HPDE6-E6E7 (cell line): ENCODE data around the gene LCP1.

Experiments
- DNase-seq: peaks from one replicate; pipeline ENCODE4 v3.0.0; 2011; ENCODE audit warnings: missing footprints; ENCODE audit errors: extremely low spot score

Gene LCP1

GRCh38 chr13:46160065-46160464 is 21.9 kb downstream of the LCP1 start:
- DNase-seq, result no peak

DNA sequence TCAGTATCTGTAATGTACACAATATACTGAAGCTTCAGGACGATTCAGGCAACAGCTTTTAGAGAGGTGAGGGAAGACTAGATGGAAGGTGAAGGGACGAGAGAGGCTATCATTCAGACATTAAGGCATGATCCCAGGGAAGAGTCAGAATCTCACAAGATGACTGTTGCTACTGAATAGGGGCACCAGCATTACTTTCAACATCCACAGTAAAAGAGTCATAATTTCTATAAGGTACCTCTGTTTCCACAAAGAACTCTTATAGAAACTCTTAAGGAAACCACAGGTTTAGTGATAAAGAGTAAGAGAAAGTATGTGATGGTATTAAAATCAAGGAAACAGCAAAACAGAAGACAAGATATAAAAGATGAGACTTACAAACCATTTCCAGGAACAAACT is 23.0 kb downstream of the LCP1 start:
- no peak for DNase-seq

DNA sequence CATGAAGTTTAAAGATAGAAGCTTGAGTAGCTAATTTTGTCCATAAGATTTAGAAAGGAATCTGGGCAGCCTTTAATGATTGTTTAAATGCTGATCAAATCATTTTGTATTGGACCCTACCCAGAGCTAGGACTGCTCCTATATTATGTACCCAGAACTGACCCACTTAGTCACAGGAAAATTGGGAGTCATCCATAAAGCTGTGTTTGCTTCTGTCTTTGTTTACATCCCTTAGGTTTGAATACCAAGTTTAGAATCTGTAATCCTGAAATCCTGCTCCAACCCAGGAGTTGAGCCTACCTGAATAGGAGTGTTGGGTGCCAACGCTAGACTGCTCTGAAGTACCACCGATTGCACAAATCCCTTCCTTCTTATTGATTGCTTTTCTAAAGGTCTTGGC is 23.8 kb downstream of the LCP1 start:
- DNase-seq, result no peak

GRCh38 chr13:46154136-46154801 is 27.7 kb downstream of the LCP1 start:
- no peak for DNase-seq

DNA sequence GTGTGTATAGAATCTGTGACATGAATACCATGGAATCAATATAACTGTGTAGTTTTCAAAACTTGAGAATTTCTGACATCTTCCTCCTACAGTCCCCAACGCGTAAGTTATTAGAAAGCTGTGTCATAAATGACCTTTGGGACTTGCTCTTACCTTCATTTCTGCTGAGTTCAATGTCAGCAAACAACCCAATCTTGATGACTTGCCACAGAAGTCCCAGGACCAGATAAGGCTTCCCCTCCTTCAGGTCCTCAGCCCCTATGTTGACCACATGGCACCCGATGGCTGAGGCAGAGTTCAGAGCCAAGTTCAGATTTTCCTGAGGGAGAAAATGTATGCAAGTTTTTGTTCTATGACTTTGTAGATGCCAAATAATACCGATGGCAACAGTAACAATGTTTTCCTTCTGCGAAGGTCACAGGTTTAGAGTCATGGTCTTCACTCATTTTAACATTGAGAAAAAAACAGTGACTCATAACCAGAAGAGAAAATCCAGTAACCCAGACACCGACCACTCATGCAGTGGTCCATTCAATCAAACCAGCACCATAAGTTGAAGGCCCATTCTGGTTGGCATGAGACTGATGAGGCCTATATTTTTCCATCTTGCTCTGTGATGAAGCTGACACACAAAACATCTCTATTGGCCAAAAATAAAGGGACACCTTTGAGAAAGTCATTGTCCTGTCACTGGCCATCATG is 29.2 kb downstream of the LCP1 start:
- DNase-seq, result no peak

DNA sequence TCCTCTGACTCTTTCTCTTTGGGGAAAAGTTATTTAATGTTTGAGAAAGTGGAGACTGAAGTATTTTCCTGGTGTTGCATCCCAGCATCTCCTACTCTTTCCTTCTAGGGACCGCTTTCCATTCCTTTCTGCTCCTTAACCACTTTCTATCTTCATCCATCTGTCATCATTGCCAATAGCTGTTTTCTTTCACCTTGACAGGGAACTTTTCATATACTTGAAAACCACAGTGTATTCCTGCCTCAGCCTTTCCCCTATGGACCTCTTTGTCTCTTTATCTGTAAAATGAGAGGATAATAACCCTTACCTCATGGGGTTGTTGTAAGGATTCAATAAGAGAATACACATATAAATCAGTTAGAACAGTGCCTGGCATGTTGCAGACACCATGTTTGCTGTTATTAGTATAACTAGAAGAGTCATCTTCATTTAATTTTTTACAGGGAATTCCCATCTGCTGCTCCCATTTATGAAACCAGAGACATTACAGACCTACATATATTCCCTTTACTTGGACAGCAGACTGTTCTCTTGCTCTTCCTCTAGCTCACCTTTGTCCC is 31.8 kb downstream of the LCP1 start:
- DNase-seq, result no peak

- DNase-seq, result no peak
Measured at GRCh38 chr13:46149272-46150133, 32.5 kb downstream of the LCP1 start.

DNA sequence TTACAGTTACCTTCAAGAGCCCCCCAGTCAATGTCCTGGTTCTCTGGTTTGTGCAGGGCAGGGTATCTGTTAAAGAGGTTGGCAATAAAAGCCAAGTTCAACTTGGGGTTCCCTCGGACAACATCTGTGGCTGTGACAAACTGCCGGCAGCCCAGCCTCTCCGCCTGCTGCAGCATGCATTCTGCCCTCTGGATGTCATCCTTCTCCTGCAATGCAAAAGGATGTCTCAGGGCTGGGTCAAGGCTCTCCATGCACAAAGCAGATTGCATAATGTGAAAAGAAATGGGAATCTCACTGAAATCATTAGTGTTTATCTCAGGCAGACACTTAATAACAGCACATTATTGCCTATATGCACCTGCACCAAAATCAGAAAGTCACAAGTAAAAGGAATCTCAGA is 35.1 kb downstream of the LCP1 start:
- peak; percentile 4 for DNase-seq

DNA sequence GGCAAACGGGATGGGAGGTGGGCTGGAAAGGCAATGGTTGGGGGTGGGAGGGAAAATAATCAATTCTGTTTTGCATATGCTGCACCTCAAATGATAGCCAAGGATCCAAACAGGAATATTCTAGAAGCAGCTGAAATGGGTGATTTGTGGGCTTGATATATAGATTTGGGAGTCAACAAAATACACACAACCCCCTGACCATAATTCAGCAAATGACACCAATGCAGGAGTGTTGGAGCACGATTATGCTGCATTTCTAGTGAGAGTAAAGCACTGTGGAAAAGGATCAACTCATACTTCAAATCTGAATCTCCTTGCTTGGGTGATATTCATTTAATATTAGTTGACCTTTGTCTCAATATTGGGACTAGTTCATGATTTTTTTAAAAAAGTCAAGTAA is 36.0 kb downstream of the LCP1 start:
- no peak for DNase-seq

- DNase-seq, result no peak
Measured at GRCh38 chr13:46145135-46145534, 36.8 kb downstream of the LCP1 start.

DNA sequence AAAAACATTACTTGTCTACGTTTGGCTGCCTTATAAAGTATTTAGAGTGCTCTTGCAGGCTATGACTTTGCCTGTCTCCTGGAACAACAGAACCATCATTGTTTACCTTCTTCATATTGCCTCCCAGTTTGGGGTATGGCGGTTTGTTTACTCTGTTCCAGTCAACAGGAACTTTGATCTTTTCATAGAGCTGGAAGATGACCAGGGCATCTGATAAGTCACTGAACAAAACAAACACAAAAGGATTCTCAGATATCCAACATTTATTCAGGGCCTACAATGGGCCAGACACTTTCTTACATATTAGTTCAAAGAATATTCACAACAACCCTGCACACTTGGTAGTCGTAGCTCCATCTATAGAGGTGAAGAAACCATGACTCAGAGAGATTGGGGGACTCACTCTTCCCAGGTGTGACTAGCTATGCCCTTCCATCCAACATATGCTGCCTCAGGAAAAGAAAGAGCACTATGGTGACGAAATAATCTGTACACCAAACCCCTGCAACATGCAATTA is 38.7 kb downstream of the LCP1 start:
- no peak for DNase-seq

DNA sequence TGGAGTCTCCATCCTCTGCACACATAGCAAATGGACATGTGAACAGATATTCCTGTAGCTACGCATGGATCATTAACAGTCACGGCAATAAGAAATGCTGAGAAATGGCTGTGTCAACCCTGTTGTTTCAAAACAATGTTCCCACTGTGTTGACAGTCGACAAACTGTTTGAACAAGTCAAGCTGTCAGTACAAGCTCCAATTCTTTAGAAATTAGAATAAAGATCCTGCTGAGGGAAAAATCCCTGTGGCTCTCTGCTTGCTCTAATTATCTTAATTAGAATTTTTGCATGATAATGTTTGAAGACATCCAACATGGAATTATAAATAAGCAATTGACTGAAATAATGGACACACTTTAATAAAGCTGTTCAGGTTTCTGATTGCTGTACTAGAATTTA is 39.2 kb downstream of the LCP1 start:
- no peak for DNase-seq

DNA sequence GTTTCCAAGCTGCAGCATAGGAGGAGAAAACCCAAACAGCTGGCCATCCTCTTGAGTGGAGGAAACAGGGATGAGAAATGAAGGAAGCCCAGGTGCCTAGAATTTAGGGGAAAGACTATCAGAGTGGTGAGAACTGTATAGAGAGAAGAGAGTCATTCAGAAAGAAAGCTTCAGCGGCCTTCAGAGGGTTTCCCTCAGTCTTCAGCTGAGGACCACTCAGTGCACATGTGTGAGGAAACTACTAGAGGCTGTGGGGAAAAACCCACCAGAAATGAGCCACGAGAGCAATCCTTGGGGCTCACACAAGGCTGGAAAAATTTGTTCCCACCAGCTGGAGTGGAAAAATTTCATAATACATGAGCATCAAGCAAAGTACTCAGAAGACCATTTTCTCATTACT is 41.9 kb downstream of the LCP1 start:
- DNase-seq, result no peak

- no peak for DNase-seq
Measured at GRCh38 chr13:46137627-46138317, 44.2 kb downstream of the LCP1 start.

- no peak for DNase-seq
Measured at GRCh38 chr13:46136688-46137087, 45.3 kb downstream of the LCP1 start.

DNA sequence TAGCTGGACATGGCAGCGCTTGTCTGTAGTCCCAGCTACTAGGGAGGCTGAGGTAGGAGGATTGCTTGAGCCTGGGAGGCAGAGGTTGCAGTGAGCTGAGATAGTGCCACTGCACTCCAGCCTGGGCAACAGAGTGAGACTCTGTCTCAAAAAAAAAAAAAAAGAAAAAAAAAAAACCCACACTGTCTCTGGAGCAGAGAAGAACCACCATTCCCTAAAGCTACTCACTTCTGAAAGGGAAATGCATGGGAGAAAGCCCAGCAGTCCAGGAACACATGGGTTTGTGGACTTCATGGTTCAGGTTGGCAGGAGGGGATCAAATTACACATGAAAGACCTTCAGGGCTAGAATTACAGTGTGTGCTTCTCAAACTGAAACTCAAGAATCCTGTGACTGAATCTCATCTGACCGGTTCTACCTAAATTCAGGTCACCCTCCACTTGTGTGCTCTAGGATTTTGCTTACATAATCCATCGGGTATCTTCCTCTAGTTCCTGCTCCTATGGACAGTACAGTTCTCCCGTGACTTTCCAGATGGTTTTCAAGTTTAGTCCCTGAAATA is 46.9 kb downstream of the LCP1 start:
- DNase-seq, result peak; percentile 61

GRCh38 chr13:46134494-46134893 is 47.5 kb downstream of the LCP1 start:
- no peak for DNase-seq

DNA sequence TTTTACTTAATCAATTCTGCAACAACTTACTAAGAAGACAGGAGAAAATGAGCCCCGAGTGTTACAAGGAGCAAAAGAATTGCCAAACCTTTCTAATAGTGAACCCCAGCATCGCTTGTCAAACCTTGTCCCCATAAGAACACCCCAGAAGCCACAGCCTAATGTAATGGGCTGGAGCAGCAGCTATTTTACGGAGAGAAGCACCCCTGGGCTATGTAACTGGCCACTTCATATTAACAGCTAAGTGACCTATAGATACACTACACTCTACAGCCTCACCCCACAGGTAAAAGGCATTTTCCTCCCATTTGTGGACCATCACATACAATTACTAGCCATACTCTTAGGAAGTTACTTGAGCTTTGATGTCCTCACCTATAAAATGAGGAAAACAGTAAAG is 49.9 kb downstream of the LCP1 start:
- DNase-seq, result no peak

GRCh38 chr13:46131705-46132104 is 50.3 kb downstream of the LCP1 start:
- no peak for DNase-seq

- no peak for DNase-seq
Measured at GRCh38 chr13:46129955-46130618, 51.9 kb downstream of the LCP1 start.

- DNase-seq, result no peak
Measured at GRCh38 chr13:46129124-46129523, 52.9 kb downstream of the LCP1 start.
